Measurements from ENCODE around the gene CFAP70.
"Not testable (repeated sequence)": the region's sequence is repeated elsewhere in the genome, so short reads cannot be mapped to it uniquely, and the experiment has no call there.

CFAP70 gene

DNA sequence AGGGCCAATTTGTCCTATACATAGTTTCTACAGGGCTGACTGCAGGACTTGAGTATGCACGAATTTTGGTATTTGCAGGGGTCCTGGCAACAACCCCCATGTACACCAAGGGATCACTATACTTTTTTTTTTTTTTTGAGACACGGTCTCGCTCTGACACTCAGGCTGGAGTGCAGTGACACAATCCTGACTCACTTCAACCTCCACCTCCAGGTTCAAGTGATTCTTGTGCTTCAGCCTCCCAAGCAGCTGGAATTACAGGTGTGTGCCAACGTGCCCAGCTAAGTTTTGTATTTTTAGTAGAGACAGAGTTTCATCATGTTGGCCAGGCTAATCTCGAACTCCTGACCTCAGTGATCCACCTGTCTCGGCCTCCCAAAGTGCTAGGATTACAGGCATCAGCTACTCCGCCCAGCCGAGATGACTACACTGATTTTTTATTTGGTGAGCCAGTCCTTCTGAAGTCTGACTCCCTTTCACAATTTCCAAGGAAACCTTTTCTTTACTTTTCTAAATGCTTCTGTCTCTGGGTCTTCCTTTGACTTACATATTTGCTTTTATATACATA is 19.8 kb downstream of the CFAP70 start:
- DNase-seq: no peak

DNA sequence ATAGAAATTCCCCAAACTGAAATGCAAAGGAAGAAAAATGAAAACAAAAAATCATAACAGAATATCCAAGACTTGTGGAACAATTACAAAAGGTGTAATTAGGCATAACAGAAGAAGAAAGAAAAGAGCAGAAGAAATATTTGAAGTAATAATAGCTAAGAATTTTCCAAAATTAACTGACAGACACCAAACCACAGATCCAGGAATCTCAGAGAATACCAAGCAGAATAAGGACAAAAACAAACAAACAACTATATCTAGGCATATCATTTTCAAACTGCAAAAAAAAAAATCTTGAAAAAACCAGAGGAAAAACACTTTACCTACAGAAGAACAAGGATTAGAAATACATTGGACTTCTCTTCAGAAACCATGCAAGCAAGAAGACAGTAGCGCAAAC is 25.5 kb downstream of the CFAP70 start:
- no peak for DNase-seq

DNA sequence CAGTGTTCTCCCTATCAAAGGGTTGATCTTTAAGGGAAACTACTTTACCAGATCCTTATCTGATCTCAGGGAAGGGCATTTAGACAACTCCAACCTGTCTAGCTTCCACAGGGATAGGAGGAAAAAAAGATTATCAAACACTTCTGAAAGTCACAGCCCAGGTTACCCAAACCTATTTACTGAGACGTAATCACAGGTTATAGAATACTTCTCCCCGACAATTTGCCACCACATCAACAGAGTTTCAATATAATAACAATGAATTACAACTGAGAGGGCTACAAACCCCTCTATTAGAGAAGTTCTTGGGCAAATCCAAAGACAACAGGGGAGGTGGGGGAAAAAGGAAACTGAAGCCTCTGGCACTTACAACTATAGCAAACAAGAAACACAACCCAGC is 26.3 kb downstream of the CFAP70 start:
- DNase-seq: no peak

DNA sequence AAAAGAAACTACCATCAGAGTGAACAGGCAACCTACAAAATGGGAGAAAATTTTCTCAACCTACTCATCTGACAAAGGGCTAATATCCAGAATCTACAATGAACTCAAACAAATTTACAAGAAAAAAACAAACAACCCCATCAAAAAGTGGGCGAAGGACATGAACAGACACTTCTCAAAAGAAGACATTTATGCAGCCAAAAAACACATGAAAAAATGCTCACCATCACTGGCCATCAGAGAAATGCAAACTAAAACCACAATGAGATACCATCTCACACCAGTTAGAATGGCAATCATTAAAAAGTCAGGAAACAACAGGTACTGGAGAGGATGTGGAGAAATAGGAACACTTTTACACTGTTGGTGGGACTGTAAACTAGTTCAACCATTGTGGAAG is 30.1 kb downstream of the CFAP70 start:
- DNase-seq: not testable (repeated sequence)

DNA sequence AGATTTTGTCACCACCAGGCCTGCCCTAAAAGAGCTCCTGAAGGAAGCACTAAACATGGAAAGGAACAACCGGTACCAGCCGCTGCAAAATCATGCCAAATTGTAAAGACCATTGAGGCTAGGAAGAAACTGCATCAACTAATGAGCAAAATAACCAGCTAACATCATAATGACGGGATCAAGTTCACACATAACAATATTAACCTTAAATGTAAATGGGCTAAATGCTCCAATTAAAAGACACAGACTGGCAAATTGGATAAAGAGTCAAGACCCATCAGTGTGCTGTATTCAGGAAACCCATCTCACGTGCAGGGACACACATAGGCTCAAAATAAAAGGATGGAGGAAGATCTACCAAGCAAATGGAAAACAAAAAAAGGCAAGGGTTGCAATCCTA is 33.4 kb downstream of the CFAP70 start:
- not testable (repeated sequence) for DNase-seq

DNA sequence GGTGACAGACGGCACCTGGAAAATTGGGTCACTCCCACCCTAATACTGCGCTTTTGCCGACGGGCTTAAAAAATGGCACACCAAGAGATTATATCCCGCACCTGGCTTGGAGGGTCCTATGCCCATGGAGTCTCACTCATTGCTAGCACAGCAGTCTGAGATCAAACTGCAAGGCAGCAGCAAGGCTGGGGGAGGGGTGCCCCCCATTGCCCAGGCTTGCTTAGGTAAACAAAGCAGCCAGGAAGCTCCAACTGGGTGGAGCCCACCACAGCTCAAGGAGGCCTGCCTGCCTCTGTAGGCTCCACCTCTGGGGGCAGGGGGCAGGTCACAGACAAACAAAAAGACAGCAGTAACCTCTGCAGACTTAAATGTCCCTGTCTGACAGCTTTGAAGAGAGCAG is 35.1 kb downstream of the CFAP70 start:
- not testable (repeated sequence) for DNase-seq

DNA sequence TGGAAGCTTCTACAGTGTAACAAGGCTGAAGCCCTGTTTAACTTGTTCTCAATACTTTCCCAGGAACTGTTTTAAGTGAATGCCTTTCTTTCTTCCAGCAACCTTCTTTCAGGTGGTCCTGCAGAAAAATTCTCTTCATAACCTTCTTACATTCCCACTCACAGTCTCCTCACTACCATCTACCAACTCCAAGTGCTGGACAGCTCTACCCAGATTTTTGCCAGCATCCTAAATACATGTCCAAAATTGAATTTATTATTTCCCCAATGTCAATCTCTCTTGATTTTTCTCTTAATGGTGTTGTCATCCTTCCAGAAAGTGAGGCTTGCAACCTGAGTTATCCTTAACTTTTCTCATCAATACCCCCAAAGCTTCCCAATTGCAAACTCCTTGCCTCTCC is 48.2 kb downstream of the CFAP70 start:
- DNase-seq: no peak

DNA sequence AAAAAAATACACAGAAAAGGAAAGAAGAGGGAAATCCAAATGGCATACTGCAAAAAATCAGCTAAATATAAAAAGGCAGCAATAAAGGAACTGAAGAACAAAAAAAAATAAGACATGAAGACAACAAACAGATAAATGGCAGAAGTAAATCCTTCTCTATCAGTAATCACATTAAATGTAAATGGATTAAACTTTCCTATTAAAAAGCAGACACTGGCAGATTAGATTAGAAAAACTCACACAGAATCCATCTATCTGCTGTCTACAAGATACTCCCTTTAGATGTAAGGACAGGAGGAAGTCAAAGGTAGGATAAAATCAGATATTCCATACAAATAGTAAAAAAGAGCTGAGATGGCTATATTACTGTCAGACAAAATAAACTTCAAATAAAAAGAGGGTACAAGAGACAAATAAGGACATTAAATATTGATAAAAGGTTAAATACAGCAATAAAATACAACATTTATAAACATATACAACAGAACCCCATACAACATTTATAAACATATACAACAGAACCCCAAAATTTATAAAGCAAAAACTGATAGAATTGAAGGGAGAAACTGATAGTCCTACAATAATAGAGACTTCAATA is 51.4 kb downstream of the CFAP70 start:
- no peak for DNase-seq

DNA sequence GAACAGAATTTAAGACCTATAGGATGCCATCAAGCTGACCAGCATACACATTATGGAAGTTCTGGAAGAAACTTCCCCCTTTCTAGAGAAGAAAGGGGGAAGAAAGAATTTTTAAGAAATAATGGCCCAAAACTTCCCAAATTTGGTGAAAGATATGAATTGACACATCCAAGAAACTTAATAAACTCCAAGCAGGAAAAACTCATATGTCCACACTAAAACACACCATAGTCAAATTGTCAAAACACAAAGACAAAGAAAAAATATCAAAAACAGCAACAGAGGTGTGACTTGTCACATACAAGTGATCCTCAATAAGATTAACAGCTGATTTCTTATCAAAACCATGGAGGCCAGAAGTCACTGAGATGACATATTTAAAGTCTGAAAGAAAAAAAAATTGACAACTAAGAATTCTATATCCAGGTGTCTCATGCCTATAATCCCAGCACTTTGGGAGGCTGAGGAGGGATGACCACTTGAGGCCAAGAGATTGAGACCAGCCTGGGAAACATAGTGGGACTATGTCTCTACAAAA is 52.4 kb downstream of the CFAP70 start:
- DNase-seq: no peak

DNA sequence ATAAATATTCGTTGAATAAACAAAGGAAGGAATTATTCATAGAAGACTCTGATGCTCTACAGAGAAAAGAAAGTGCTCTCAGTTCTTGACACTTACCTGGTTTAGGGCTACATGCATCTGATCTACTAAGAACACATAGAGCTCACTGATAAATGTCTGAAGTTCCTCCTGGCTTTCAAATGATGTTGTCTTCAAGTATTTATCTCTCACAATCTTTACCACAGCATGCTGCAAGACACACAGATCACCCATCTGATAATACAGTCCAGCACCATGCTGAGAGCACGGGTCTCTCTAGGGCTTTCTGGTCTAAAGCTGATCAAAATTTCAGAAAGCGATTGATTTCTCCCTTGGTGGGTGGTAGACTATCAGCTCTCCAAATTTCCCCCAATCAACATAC is 61.7 kb downstream of the CFAP70 start:
- DNase-seq: no peak

DNA sequence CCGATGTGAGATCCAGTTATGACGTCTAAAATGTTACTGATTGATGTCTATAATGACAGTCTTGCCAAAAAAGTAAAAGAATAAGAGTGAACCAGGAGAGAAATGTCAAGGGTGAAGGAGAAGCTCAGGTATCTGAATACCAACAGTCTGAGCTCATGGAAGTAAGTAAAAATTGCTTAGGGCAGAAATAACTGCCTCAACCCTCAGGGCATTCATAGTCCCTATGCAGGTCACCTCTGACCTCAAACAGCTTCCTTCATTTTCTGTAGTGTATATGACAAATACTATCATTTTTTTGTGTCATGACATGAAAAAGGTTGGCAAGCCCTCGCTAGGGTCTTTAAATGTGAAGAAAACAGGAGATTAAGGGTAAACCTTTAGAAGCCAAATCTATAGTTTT is 65.2 kb downstream of the CFAP70 start:
- DNase-seq: no peak

DNA sequence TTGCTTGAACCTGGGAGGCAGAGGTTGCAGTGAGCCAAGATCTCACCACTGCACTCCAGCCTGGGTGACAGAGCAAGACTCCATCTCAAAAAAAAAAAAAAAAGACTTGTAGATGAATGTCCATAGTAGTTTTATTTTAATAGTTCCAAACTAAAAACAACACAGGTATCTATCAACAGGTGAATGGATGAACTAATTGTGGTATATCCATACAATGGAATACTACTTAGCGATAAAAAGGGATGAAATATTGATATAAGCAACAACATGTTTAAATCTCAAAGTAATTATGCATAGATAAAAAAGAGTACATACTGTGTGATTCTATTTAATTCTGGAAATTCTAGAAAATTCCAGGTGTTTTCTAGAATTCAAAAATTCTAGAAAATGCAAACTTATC is 68.7 kb downstream of the CFAP70 start:
- no peak for DNase-seq

DNA sequence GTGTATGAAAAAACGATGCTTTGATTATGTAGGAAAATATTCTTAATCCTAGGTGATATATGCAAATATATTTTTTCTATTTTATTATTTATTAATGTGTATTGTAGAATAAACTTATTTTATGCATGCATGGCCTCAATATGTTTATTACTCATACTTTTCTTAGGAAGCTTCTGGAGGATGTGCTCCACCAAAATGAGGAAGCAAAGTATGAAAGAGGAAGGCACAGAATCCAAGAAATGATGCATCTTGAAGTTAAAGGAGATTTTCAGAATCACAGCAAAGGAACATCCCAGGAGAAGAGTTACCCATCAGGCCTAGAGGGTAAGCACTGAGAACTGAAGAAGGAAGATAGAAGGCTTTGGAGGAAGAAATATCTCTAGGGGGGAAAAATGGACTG is 71.2 kb downstream of the CFAP70 start:
- DNase-seq: no peak

DNA sequence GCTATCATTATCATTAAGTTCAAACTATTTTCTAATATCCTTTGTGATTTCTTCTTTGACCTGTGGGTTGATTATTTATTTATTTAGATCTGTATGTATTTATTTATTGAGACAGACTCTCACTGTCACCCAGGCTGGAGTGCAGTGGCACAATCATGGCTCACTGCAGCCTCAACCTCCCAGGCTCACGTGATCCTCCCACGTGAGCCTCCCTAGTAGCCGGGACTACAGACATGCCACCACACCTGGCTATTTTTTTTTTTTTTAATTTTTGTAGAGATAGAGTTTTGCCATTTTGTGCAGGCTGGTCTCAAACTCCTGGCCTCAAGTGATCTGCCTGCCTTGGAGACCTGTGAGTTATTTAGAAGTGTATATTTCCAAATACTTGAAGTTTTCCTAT is 77.6 kb downstream of the CFAP70 start:
- no peak for DNase-seq

DNA sequence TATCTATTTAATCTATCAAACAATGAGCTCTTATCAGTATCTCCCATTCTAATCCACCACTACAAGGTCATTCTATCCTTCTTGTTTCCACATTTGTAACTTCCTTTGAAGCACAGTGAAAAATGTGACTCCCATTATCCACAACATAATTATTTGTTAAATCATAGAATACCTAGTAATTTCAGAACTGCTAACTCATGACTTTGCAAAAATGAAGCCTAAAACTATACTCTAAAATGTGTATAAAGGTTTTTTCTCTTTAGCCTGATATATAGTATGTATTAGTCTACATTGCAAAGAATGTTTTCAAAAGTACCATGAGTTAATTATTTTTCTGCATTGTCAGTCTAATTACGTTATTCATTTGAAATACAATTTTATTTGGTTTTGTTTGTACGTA is 94.2 kb downstream of the CFAP70 start:
- no peak for DNase-seq

DNA sequence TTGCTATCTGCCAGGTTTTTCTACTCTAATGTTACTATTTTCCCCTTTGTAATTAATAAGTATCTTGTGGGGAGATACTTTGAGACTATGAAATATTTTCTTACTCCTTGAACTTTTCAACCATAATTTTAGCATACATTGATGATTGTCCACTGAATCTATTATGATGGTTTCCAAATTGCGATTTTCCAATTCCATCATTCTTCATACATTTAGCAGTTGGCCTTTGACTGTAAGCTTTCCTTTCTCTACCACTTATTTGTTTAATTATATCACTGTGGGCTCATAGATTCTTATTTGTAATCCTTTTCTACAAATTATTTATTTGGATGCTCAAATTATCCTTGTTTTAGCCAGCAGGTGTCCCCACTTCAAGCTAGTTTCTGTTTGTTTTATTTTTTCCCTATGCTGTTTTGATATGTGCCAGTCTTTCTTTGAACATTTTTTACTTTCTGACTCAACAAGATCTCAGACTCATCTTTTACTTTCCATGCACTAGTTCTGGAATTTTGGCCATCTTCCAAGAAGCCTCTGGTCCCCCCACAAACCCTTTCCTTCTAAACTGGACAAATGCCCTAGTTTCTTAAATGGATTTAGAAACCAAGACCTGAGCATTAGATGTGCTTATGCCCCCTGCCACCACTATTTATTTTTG is 94.8 kb downstream of the CFAP70 start:
- no peak for DNase-seq

DNA sequence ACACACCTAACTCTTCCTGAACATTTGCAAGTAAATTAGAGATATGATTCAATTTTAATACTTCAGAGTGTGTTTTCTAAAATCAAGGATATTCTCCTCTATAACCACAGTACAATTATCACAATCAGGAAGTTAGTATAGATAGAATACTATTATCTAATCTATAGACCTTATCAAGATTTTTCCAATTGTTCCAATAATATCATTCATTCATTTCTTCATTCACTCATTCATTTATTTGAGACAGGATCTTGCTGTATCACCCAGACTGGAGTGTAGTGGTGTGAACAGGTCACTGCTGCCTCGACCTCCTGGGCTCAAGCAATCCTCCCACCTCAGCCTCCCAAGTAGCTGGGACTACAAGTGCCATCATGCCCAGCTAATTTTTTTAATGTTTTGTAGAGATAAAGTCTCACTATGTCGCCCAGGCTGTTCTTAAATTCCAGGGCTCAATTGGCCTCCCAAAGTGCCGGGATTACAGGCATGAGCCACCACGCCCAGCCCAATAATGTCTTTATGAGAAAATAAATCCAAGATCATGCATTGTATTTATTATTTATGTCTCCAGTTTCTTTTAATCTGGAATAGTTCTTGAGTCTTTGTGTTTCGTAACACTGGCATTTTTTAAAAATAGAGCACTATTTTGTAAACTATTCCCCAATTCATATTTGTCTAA is 95.6 kb downstream of the CFAP70 start:
- DNase-seq: no peak

DNA sequence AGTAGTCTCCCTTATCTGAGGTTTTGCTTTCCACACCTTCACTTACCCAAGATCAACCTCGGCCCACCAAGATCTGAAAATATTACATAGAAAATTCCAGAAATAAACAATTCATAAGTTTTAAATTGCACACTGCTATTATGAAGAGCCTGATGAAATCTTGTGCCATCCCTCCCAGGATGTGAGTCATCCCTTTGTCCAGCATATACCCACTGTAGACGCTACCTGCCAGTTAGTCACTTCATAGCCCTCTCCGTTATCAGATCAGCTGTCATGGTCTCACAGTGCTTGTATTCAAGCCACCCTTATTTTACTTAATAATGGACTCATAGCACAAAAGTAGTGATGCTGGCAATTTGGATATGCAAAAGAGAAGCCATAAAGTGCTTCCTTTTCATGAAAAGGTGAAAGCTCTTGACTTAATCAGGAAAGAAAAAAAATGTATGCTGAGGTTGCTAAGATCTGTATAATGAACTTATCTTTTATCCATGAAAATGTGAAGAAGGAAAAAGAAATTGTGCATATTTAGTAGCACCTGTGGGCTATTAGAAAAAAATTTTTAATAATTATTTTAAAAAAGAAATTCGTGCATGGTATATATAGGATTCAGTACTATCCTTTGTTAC is 96.4 kb downstream of the CFAP70 start:
- DNase-seq: no peak

DNA sequence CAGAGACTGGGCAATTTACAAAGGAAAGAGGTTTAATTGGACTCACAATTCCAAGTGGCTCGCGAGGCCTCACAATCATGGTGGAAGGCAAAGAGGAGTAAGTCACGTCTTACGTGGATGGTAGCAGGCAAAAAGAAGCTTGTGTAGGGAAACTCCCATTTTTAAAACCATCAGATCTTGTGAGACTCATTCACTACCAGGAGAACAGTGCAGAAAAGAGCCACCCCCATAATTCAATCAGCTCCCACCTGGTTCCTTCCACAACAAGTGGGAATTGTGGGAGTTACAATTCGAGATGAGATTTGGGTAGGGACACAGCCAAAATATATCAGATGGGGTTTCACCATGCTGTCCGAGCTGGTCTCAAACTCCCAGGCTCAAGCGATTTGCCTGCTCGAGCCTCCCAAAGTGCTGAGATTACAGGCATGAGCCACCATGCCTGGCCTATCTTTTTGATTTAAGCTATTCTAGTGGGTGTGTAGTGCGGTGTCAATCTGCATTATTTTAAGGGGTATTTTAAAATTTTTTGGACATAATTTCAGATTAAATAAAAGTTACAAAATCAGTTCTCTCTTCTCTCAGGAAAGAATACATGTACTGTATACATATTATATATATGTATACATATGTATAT is 97.2 kb downstream of the CFAP70 start:
- DNase-seq: no peak

DNA sequence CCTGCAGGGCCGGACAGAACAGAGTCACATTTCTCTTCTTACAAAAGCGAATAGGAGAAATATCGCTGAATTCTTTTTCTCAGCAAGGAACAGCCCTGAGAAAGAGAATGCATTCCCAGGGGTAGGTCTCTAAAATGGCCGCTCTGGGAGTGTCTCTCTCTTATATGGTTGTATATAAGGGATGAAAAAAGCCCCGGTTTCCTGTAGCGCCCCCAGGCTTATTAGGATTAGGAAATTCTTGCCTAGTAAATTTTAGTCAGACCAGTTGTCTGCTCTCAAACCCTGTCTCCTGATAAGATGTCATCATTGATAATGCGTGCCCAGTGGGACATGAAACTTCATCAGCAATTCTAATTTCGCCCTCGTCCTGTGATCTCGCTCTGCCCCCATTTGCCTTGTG is 100.1 kb downstream of the CFAP70 start:
- not testable (repeated sequence) for DNase-seq

DNA sequence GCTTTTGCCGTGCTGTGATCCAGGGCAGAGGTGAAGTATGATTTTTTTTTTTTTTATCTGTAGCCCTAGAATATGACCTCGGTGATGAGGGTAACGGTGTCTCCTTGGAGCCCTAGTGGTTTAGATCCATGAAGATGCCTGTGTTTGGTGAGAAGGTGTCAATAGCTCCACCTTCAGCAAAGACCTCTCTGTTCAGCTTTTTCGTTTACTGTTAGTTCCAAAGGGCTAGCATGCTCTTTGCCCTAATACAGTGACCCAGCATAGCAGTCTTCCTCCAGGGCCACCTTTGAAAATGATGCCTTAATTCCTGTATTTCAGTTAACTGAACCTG is 105.5 kb downstream of the CFAP70 start:
- no peak for DNase-seq

DNA sequence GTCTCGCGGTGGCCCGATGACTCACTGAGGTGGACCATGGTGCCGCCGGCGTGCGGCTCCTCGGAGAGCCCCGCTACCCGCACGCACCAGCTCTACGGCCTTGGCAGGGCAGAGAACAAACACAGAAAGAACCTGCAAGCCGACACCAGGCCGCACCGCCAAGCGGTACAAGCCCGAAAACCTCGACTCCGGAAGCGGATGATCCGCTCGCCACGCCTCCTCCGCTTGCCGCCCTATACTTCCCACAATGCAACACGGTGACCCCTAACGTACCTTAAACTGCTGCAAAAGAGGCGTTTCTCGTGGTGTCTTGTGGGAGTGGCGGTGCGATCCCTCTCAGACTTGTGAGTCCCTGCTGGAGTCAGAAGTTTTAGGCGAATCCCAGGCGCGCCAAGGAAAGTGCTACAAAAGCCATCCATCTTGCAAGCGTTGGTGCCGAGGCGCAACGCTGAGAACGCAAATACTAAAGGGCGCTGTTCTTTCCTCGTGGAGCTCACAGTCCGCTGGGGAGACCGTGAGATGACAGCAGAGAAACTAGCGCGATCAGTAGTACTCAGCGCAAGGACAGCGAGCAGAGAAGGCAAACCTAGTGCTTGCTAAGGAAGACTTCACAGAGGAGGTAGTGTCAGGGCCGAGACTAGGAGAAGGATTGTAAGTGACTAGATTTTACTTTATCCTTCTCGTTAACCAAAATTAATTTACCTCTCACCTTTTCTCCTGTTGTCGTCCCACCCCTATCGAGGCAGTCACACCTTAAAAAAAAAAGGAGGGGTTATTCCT is 106.0 kb downstream of the CFAP70 start, which contains the start of gene MRPS16:
Gene MRPS16 (minus strand): TSS at position 200 of the 780 bp plus-strand sequence. CDS start 162 bp downstream, at position 38.
- DNase-seq: peak; percentile 86

Data from activated CD4-positive, alpha-beta T cell treated with anti-CD3 and anti-CD28 coated beads for 1 hour (primary cell).